Hindlimb muscle (tissue), 1 donor: ENCODE data around the gene CTDP1. TPM values are rescaled to one million over a fixed set of nuclear protein-coding genes. Genes with fewer than 3 reads are reported as not detected.

Source experiments
- DNase-seq: peaks from one replicate; pipeline ENCODE4 v3.0.0-alpha.2; 2013
- polyA plus RNA-seq: library from polyadenylated mRNA; unstranded; fragments of 120-200 nt; gene quantifications from one replicate; pipeline ENCODE4 v1.2.1, GENCODE V29; 2013; ENCODE audit not compliant: insufficient read length

CTDP1 gene
- 11.0 TPM for polyA plus RNA-seq

GRCh38 chr18:79679552-79680099, at the start of gene CTDP1:
Gene CTDP1, plus strand, starts transcription at chr18:79679803. Its CDS starts 145 bp downstream, at chr18:79679948.
- peak; percentile 98 for DNase-seq

GRCh38 chr18:79630281-79631095, 49.1 kb upstream of the CTDP1 start:
- no peak for DNase-seq

GRCh38 chr18:79631096-79631507, 48.5 kb upstream of the CTDP1 start:
- DNase-seq = no peak

- DNase-seq = no peak
These were observed 47.7 kb upstream of the CTDP1 start for GRCh38 chr18:79631761-79632446.

GRCh38 chr18:79632765-79633164, 46.8 kb upstream of the CTDP1 start:
- no peak for DNase-seq

GRCh38 chr18:79634186-79634585, 45.4 kb upstream of the CTDP1 start:
- DNase-seq = no peak

GRCh38 chr18:79634593-79635426, 44.8 kb upstream of the CTDP1 start:
- DNase-seq = no peak

GRCh38 chr18:79635427-79635726, 44.2 kb upstream of the CTDP1 start:
- no peak for DNase-seq

- DNase-seq = no peak
These were observed 42.3 kb upstream of the CTDP1 start for GRCh38 chr18:79637181-79637920.

GRCh38 chr18:79637921-79638909, 41.4 kb upstream of the CTDP1 start:
- no peak for DNase-seq

GRCh38 chr18:79639072-79639829, 40.4 kb upstream of the CTDP1 start:
- DNase-seq = no peak

- DNase-seq = no peak
These were observed 39.4 kb upstream of the CTDP1 start for GRCh38 chr18:79640064-79640672.

GRCh38 chr18:79640875-79641274, 38.7 kb upstream of the CTDP1 start:
- no peak for DNase-seq

GRCh38 chr18:79641722-79642497, 37.7 kb upstream of the CTDP1 start:
- no peak for DNase-seq

- DNase-seq = no peak
These were observed 37.0 kb upstream of the CTDP1 start for GRCh38 chr18:79642626-79643025.

- no peak for DNase-seq
These were observed 36.3 kb upstream of the CTDP1 start for GRCh38 chr18:79643054-79643984.

- peak; percentile 53 for DNase-seq
These were observed 35.5 kb upstream of the CTDP1 start for GRCh38 chr18:79644006-79644665.
